Sigmoid colon (tissue), 7 donors: Measurements from ENCODE around the gene GIMAP5. TPM values are rescaled to one million over a fixed set of nuclear protein-coding genes. Genes with fewer than 3 reads are reported as not detected.

Experiments used
- DNase-seq: peaks from one replicate; pipeline ENCODE4 v3.0.0-alpha.2; 2019
- H3K27ac ChIP-seq, 4 donors: fragments of 200-600 bp; sonication (generic); one replicate each; pipeline ENCODE4 v1.5.1; 2016 to 2019; ENCODE audit warnings: mild to moderate bottlenecking in 1 of 4
- H3K27me3 ChIP-seq, 3 donors: fragments of 200-600 bp; sonication (generic); one replicate each; pipeline ENCODE4 v1.5.1; 2019; ENCODE audit warnings: mild to moderate bottlenecking in 1 of 3
- H3K36me3 ChIP-seq, 4 donors: fragments of 200-600 bp; sonication (generic); one replicate each; pipeline ENCODE4 v1.5.1; 2016 to 2019
- H3K4me1 ChIP-seq, 4 donors: fragments of 200-600 bp; sonication (generic); one replicate each; pipeline ENCODE4 v1.5.1; 2017 to 2019
- H3K4me3 ChIP-seq, 4 donors: fragments of 200-600 bp; sonication (generic); one replicate each; pipeline ENCODE4 v1.5.1; 2017 to 2019; ENCODE audit warnings: mild to moderate bottlenecking in 2 of 4, moderate library complexity in 1 of 4
- H3K9me3 ChIP-seq, 4 donors: fragments of 200-600 bp in 3 of 4; sonication (generic) in 3 of 4; one replicate each; pipeline versions ENCODE4 v1.5.1 to v1.6.1; 2013 to 2019
- EP300 ChIP-seq, 4 donors: sonication (generic); formaldehyde crosslinking; IDR thresholded peaks; one replicate each; pipeline ENCODE4 v1.6.1; 2017; ENCODE audit warnings: antibody characterized with exemption in 4 of 4
- POLR2A ChIP-seq, 2 donors: fragments of 450-650 bp; IDR thresholded peaks; one replicate each; pipeline ENCODE4 v1.6.1; 2016; ENCODE audit warnings: antibody characterized with exemption in 2 of 2, mild to moderate bottlenecking in 2 of 2, moderate library complexity in 2 of 2
- POLR2AphosphoS5 ChIP-seq, 4 donors: sonication (generic); formaldehyde crosslinking; IDR thresholded peaks; one replicate each; pipeline ENCODE4 v1.6.1; 2017; ENCODE audit warnings: antibody characterized with exemption in 4 of 4
- WGBS, 2 donors: extraction: QIAGEN DNeasy Blood & Tissue Kit; methylation state at CpG; one replicate each; pipeline ENCODE4 v1.1.7; 2013; 5-methylcytosine and 5-hydroxymethylcytosine counted together
- intact Hi-C: fragments of 100-400 bp; cut with DNase I; formaldehyde crosslinking; loops from one replicate; pipeline ENCODE4 v1.15.1; 2023
- polyA plus RNA-seq, 3 donors: library from polyadenylated mRNA; stranded (reverse); fragments of 200-250 nt; gene quantifications; one replicate each; pipeline ENCODE4 v1.2.3, GENCODE V29; 2013
- total RNA-seq, 4 donors: library from RNA; depleted of rRNA; stranded (reverse); fragments of >200 nt; gene quantifications; one replicate each; pipeline ENCODE4 v1.1.0, GENCODE V29; 2016
- TF ChIP-seq, protein P1 (sequence below), 4 experiments: fragments of 450-650 bp in 3 of 4; fragments of 200-600 bp in 1 of 4; IDR thresholded peaks; one replicate each; pipeline ENCODE4 v1.5.1; 2016 to 2019; ENCODE audit warnings: antibody characterized with exemption in 4 of 4, mild to moderate bottlenecking in 3 of 4, moderate library complexity in 2 of 4
- donor health status: healthy with polysubstance abuse.
- donor health status: Bipolar disorder and iron deficiency.
- donor health status: healthy.

GIMAP5 gene
- total and polyA plus RNA-seq, 7 donors: 7.9 to 39.4 (median 17.7) TPM

DNA sequence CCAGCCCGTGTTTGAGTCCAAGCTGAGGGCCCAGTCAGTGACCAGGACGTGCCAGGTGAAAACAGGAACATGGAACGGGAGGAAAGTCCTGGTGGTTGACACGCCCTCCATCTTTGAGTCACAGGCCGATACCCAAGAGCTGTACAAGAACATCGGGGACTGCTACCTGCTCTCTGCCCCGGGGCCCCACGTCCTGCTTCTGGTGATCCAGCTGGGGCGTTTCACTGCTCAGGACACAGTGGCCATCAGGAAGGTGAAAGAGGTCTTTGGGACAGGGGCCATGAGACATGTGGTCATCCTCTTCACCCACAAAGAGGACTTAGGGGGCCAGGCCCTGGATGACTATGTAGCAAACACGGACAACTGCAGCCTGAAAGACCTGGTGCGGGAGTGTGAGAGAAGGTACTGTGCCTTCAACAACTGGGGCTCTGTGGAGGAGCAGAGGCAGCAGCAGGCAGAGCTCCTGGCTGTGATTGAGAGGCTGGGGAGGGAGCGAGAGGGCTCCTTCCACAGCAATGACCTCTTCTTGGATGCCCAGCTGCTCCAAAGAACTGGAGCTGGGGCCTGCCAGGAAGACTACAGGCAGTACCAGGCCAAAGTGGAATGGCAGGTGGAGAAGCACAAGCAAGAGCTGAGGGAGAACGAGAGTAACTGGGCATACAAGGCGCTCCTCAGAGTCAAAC, 5.2 kb downstream of the GIMAP5 start:
- TF ChIP-seq POLR2AphosphoS5 (IDR thresholded peaks at IDR 0.05) (no peak), POLR2A (IDR thresholded peaks at IDR 0.05) (no peak), EP300 (IDR thresholded peaks at IDR 0.05) (no peak)
- TF ChIP-seq, protein P1, sequence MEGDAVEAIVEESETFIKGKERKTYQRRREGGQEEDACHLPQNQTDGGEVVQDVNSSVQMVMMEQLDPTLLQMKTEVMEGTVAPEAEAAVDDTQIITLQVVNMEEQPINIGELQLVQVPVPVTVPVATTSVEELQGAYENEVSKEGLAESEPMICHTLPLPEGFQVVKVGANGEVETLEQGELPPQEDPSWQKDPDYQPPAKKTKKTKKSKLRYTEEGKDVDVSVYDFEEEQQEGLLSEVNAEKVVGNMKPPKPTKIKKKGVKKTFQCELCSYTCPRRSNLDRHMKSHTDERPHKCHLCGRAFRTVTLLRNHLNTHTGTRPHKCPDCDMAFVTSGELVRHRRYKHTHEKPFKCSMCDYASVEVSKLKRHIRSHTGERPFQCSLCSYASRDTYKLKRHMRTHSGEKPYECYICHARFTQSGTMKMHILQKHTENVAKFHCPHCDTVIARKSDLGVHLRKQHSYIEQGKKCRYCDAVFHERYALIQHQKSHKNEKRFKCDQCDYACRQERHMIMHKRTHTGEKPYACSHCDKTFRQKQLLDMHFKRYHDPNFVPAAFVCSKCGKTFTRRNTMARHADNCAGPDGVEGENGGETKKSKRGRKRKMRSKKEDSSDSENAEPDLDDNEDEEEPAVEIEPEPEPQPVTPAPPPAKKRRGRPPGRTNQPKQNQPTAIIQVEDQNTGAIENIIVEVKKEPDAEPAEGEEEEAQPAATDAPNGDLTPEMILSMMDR (IDR thresholded peaks at IDR 0.05): no peak
- WGBS, 2 donors: 85 to 88% methylated on average over 14 of the region's 14 CpGs
- no peaks in the 10 kb centered on the region for H3K9me3 ChIP-seq
- DNase-seq: no peak
- no peaks in the 10 kb centered on the region for H3K27me3 ChIP-seq
- intact Hi-C loops: no loop called here
- H3K36me3 ChIP-seq: no peaks in the 10 kb centered on the region
- peak overlapping the region in 1 of 4 donors; percentile 39 for H3K27ac ChIP-seq
- no peak overlapping the region for H3K4me3 ChIP-seq
- peaks cover 0 to 23% (median 12%) of the 10 kb centered on the region in 4 donors for H3K4me1 ChIP-seq

DNA sequence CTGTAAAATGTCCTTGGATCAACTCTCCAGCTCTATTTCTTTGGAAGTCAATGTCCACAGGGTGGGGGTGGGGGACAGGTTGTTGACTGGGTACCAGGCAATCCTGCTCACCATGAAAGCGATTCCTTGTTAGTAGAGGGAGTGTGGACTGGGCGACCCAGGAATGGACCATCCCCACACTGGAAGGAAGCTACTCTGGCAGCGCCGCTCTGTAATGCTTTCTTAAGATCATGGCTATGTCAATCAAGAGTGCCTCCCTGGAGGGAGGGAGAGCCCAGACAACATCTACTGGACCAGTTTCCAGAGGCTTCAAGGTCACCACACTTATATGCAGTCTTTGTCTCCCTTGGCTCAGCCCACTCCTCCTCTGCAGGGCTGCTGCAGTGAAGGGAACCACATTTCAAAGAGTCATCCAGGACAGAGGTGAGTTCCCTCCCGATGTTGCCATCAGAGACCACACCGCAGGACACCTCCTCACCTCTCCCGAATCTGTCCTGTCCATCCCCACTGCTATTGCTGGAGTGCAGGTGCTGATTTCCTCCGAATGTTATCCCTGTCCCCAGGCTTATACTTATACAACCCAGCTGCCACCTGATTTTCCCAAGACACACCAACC, 6.9 kb downstream of the GIMAP5 start:
- H3K9me3 ChIP-seq: no peaks in the 10 kb centered on the region
- H3K36me3 ChIP-seq: no peaks in the 10 kb centered on the region
- WGBS, 2 donors: 82 to 89% methylated on average over 8 of the region's 8 CpGs
- TF ChIP-seq, protein P1 (IDR thresholded peaks at IDR 0.05): no peak
- TF ChIP-seq POLR2A (IDR thresholded peaks at IDR 0.05) (no peak), POLR2AphosphoS5 (IDR thresholded peaks at IDR 0.05) (no peak), EP300 (IDR thresholded peaks at IDR 0.05) (no peak)
- DNase-seq: no peak
- peak overlapping the region in 2 of 4 donors; percentile 5 to 39 for H3K27ac ChIP-seq
- H3K4me3 ChIP-seq: no peak overlapping the region
- peaks cover 0 to 23% (median 12%) of the 10 kb centered on the region in 4 donors for H3K4me1 ChIP-seq
- intact Hi-C loops: no loop called here
- no peaks in the 10 kb centered on the region for H3K27me3 ChIP-seq

DNA sequence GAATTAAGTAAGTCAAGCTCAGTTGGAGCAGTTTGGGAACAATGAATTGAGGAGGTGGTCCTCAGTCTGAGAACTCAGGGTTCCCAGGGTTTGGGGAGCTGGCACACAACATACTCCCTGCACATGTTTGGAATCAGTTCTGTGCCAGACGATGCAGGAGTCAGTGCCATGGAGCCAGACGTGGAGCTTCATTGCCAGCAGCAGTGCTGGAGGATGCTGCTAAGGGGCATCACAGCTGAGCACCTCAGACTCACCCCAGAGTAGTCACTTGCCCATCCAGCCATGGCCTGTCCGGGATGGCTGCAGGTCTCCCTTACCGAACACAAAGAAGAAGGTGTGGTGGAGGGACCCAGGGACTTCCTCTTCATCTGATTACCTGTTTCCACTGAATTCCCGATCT, 7.9 kb downstream of the GIMAP5 start:
- no peak for TF ChIP-seq EP300 (IDR thresholded peaks at IDR 0.05)
- TF ChIP-seq, protein P1 (IDR thresholded peaks at IDR 0.05): no peak
- TF ChIP-seq POLR2AphosphoS5 (IDR thresholded peaks at IDR 0.05): no peak
- TF ChIP-seq POLR2A (IDR thresholded peaks at IDR 0.05): no peak
- H3K36me3 ChIP-seq: no peaks in the 10 kb centered on the region
- H3K27ac ChIP-seq: no peak overlapping the region
- 81 to 84% methylated on average over 5 of the region's 5 CpGs for WGBS, 2 donors
- intact Hi-C loops: no loop called here
- peaks cover 0 to 23% (median 12%) of the 10 kb centered on the region in 4 donors for H3K4me1 ChIP-seq
- H3K9me3 ChIP-seq: no peaks in the 10 kb centered on the region
- no peak overlapping the region for H3K4me3 ChIP-seq
- H3K27me3 ChIP-seq: no peaks in the 10 kb centered on the region
- no peak for DNase-seq

DNA sequence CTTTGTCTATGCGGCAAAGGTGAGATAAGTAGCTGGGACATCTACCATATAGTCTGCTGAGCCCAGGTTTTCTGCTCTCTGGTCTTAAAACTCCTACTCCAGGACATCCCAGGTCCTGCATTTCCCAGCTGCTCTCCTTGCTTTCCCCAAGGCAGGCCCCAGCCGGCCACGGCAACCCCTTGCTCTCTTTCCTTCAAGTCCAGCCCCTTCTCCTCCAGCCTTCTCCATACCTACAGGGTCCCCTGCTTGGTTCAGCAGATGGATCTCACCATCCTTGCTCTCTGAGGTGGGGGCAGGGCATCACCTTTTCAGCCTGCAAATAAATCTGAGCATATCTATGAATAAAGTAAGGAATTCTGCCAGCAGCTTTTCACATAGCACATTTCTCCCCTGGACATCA, 8.7 kb downstream of the GIMAP5 start:
- Histone ChIP-seq H3K27ac (no peak overlapping the region), H3K36me3 (no peaks in the 10 kb centered on the region), H3K27me3 (no peaks in the 10 kb centered on the region), H3K9me3 (no peaks in the 10 kb centered on the region), H3K4me3 (no peak overlapping the region), H3K4me1 (peaks cover 0 to 23% (median 12%) of the 10 kb centered on the region in 4 donors)
- 83 to 90% methylated on average over 3 of the region's 3 CpGs for WGBS, 2 donors
- DNase-seq: no peak
- TF ChIP-seq POLR2A (IDR thresholded peaks at IDR 0.05) (no peak), POLR2AphosphoS5 (IDR thresholded peaks at IDR 0.05) (no peak), EP300 (IDR thresholded peaks at IDR 0.05) (no peak)
- TF ChIP-seq, protein P1 (IDR thresholded peaks at IDR 0.05): no peak
- intact Hi-C loops: no loop called here
